Activated CD4-positive, alpha-beta T cell treated with anti-CD3 and anti-CD28 coated beads for 36 hours (primary cell): ENCODE results near the gene GIMAP5. TPM values are rescaled to one million over a fixed set of nuclear protein-coding genes. Genes with fewer than 3 reads are reported as not detected.

Experiments used
- ATAC-seq: fragments of 200-7000 bp; cut with Tn5 transposase; one replicate; pipeline ENCODE4 v1.10.0; 2021; ENCODE audit warnings: mild to moderate bottlenecking, moderate library complexity
- CTCF ChIA-PET: fragments of 350-600 bp; sonication (Branson Sonifier 250); formaldehyde crosslinking; loops from one replicate; lab custom pipeline; 2021; ENCODE audit warnings: antibody characterized with exemption; lab: Charles Lee
- POLR2A ChIA-PET: fragments of 350-600 bp; sonication (Branson Sonifier 250); formaldehyde crosslinking; loops from one replicate; lab custom pipeline; 2021; ENCODE audit warnings: antibody characterized with exemption, inconsistent platforms; lab: Charles Lee
- DNase-seq: peaks from one replicate; pipeline ENCODE4 v3.0.0-alpha.2; 2020
- H3K27ac Mint-ChIP-seq: one replicate; pipeline ENCODE4 v1.8.0; 2021; ENCODE audit warnings: mixed read lengths
- H3K27me3 Mint-ChIP-seq: one replicate; pipeline ENCODE4 v1.8.0; 2021; ENCODE audit warnings: mixed read lengths
- H3K36me3 Mint-ChIP-seq: one replicate; pipeline ENCODE4 v1.8.0; 2021; ENCODE audit warnings: low read depth, mixed read lengths
- H3K4me1 Mint-ChIP-seq: one replicate; pipeline ENCODE4 v1.8.0; 2021; ENCODE audit warnings: mixed read lengths
- H3K4me3 Mint-ChIP-seq: one replicate; pipeline ENCODE4 v1.8.0; 2021; ENCODE audit warnings: mild to moderate bottlenecking, moderate library complexity, mixed read lengths
- H3K9me3 Mint-ChIP-seq: one replicate; pipeline ENCODE4 v1.8.0; 2021; ENCODE audit warnings: low read depth, mixed read lengths
- intact Hi-C, 2 experiments: fragments of 100-400 bp; cut with DNase I in 1 of 2; cut with micrococcal nuclease in 1 of 2; formaldehyde crosslinking; loops; one replicate each; pipeline versions ENCODE4 v1.14.2 to v1.15.1; 2022 to 2024; cut with DNase I, micrococcal nuclease
- total RNA-seq, 2 experiments: library from RNA; stranded (reverse); gene quantifications; one replicate each; pipeline ENCODE4 v1.2.3, GENCODE V29; 2021

The GIMAP5 gene
- total RNA-seq, 2 experiments from 2014 or later, result 47.6 to 53.3 TPM

DNA sequence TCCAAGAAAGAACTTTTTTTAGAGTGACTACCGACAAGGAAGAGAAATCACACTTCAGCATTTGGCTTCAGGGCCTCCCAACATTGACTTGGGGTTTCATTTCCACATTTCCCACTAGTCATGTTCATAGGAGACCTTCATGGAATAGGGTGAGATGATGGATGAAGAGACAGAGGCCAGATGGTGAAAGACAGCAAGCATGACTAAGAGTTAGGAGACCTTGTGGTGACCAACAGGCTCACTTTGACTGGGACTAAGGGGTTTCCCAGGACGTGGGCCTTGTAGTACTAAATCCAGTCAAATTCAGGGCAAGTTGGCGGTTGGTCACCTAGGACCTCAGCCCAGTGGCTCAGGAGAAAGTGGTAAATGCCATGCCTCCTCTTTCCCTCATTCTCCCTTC, 3.0 kb upstream of the GIMAP5 start:
- DNase-seq (peak; percentile 71), ATAC-seq (peak; percentile 11)
- Mint-ChIP-seq H3K36me3 (peaks cover 22% of the 10 kb centered on the region), H3K27ac (peak overlapping the region; percentile 98), H3K27me3 (no peaks in the 10 kb centered on the region), H3K9me3 (peaks cover 1% of the 10 kb centered on the region), H3K4me1 (peaks cover 71% of the 10 kb centered on the region), H3K4me3 (peak overlapping the region; percentile 48)
- intact Hi-C loops, result loop anchor here (5.0 kb wide), 3 partner anchors 47 to 1112 kb away; partner anchors contain the start of gene GIMAP2 (in 1 of the 2)
- POLR2A ChIA-PET, result interaction anchor here (1.1 kb wide), 1 partner anchor 283 kb away, joined by 4 read pairs; no protein-coding TSS in a partner anchor
- CTCF ChIA-PET, result interaction anchor here (1.2 kb wide), 1 partner anchor 18 kb away, joined by 5 read pairs; the partner anchor contains the start of gene GIMAP1

GRCh38 chr7:150735596-150736358, 1.4 kb upstream of the GIMAP5 start:
- CTCF ChIA-PET, result interaction anchor here (0.6 to 1.3 kb wide), 5 partner anchors 11 to 250 kb away, joined by 3 to 5 read pairs (median 4); partner anchors contain the start of gene GIMAP1
- peak overlapping the region; percentile 86 for H3K4me3 Mint-ChIP-seq
- intact Hi-C loops, result loop anchor here (2.0 to 5.0 kb wide), 7 partner anchors 115 to 863 kb away; partner anchors contain the start of genes ACTR3C (in 1 of the 2), ATP6V0E2 (in 1 of the 2), GIMAP4 (in 1 of the 2) and GIMAP8 (in 1 of the 2)
- DNase-seq (no peak), ATAC-seq (no peak)
- no peaks in the 10 kb centered on the region for H3K27me3 Mint-ChIP-seq
- peaks cover 70% of the 10 kb centered on the region for H3K4me1 Mint-ChIP-seq
- peaks cover 29% of the 10 kb centered on the region for H3K36me3 Mint-ChIP-seq
- peaks cover 3% of the 10 kb centered on the region for H3K9me3 Mint-ChIP-seq
- POLR2A ChIA-PET, result no interaction called here
- peak overlapping the region; percentile 98 for H3K27ac Mint-ChIP-seq

GRCh38 chr7:150736864-150737263, 354 bp upstream of the GIMAP5 start:
- intact Hi-C loops, result loop anchor here (2.0 to 5.0 kb wide), 7 partner anchors 116 to 865 kb away; partner anchors contain the start of genes ACTR3C (in 1 of the 2), ATP6V0E2 (in 1 of the 2), GIMAP4 (in 1 of the 2) and GIMAP8 (in 1 of the 2)
- no peaks in the 10 kb centered on the region for H3K27me3 Mint-ChIP-seq
- H3K27ac Mint-ChIP-seq, result peak overlapping the region; percentile 98
- H3K4me1 Mint-ChIP-seq, result peaks cover 73% of the 10 kb centered on the region
- H3K4me3 Mint-ChIP-seq, result peak overlapping the region; percentile 86
- peaks cover 40% of the 10 kb centered on the region for H3K36me3 Mint-ChIP-seq
- ChIA-PET CTCF (interaction anchor here (0.9 to 3.8 kb wide), 2 partner anchors 10 to 18 kb away, joined by 3 to 23 read pairs; no protein-coding TSS in a partner anchor), POLR2A (interaction anchor here (1.0 to 2.5 kb wide), 3 partner anchors 15 to 51 kb away, joined by 4 to 15 read pairs (median 6); partner anchors contain the start of gene GIMAP2)
- peaks cover 2% of the 10 kb centered on the region for H3K9me3 Mint-ChIP-seq
- DNase-seq, result no peak
- peak; percentile 4 for ATAC-seq

GRCh38 chr7:150738092-150738491, 874 bp downstream of the GIMAP5 start:
- H3K4me1 Mint-ChIP-seq, result peaks cover 74% of the 10 kb centered on the region
- H3K4me3 Mint-ChIP-seq, result peak overlapping the region; percentile 86
- peaks cover 2% of the 10 kb centered on the region for H3K9me3 Mint-ChIP-seq
- ChIA-PET CTCF (interaction anchor here (0.6 to 3.8 kb wide), 9 partner anchors 10 to 1543 kb away, joined by 3 to 23 read pairs (median 4); partner anchors contain the start of genes GIMAP6 and ZNF282), POLR2A (interaction anchor here (0.8 to 2.5 kb wide), 6 partner anchors 14 to 289 kb away, joined by 3 to 15 read pairs (median 4); partner anchors contain the start of genes GIMAP2 and GIMAP8)
- intact Hi-C loops, result loop anchor here (1.0 to 5.0 kb wide), 9 partner anchors 17 to 866 kb away; partner anchors contain the start of genes ACTR3C (in 1 of the 2), ATP6V0E2 (in 1 of the 2), GIMAP4 (in 1 of the 2) and GIMAP8 (in 1 of the 2)
- H3K36me3 Mint-ChIP-seq, result peaks cover 52% of the 10 kb centered on the region
- peak overlapping the region; percentile 98 for H3K27ac Mint-ChIP-seq
- H3K27me3 Mint-ChIP-seq, result no peaks in the 10 kb centered on the region
- ATAC-seq, result no peak
- peak; percentile 52 for DNase-seq

DNA sequence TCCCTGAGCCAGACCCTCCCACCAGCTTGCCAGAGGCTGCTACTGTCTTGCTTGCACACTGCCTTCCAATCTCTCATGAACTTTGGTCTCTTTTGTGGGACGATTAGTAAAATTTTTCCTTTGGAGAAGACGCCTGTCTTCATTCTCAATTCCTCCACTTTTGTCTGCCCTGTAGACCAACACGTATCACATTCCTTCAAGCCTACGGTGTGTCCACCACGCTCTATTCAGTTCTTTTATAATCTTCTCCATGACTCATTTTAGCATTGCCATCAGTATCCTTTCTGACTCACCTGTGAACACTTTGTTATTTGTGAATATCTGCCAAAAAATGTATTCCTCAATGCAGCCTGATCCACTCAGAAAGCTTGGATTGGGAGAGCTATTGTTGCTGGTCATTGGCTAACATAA, 1.4 kb downstream of the GIMAP5 start:
- ChIA-PET CTCF (interaction anchor here (0.6 to 3.8 kb wide), 9 partner anchors 10 to 1543 kb away, joined by 3 to 23 read pairs (median 4); partner anchors contain the start of genes GIMAP6 and ZNF282), POLR2A (interaction anchor here (0.8 to 2.5 kb wide), 5 partner anchors 13 to 290 kb away, joined by 3 to 15 read pairs (median 6); partner anchors contain the start of gene GIMAP2)
- intact Hi-C loops, result loop anchor here (1.0 to 5.0 kb wide), 9 partner anchors 17 to 866 kb away; partner anchors contain the start of genes ACTR3C (in 1 of the 2), ATP6V0E2 (in 1 of the 2), GIMAP4 (in 1 of the 2) and GIMAP8 (in 1 of the 2)
- DNase-seq, result no peak
- Mint-ChIP-seq H3K9me3 (peaks cover 2% of the 10 kb centered on the region), H3K27ac (peak overlapping the region; percentile 98), H3K27me3 (no peaks in the 10 kb centered on the region), H3K4me1 (peaks cover 74% of the 10 kb centered on the region), H3K36me3 (peaks cover 57% of the 10 kb centered on the region), H3K4me3 (peak overlapping the region; percentile 86)
- peak; percentile 33 for ATAC-seq

- Mint-ChIP-seq H3K9me3 (peaks cover 2% of the 10 kb centered on the region), H3K36me3 (peaks cover 61% of the 10 kb centered on the region), H3K27ac (peak overlapping the region; percentile 98), H3K4me3 (peak overlapping the region; percentile 86), H3K4me1 (peaks cover 74% of the 10 kb centered on the region), H3K27me3 (no peaks in the 10 kb centered on the region)
- ChIA-PET POLR2A (interaction anchor here (0.8 to 2.5 kb wide), 3 partner anchors 16 to 54 kb away, joined by 3 to 15 read pairs (median 3); partner anchors contain the start of gene GIMAP2), CTCF (interaction anchor here (1.0 to 3.8 kb wide), 6 partner anchors 9 to 290 kb away, joined by 3 to 23 read pairs (median 5); partner anchors contain the start of gene GIMAP6)
- intact Hi-C loops, result loop anchor here (5.0 kb wide), 6 partner anchors 172 to 867 kb away; partner anchors contain the start of genes ACTR3C (in 1 of the 2), ATP6V0E2 (in 1 of the 2), GIMAP4 (in 1 of the 2) and GIMAP8 (in 1 of the 2)
- DNase-seq (no peak), ATAC-seq (no peak)
Observed at GRCh38 chr7:150739033-150739432, 1.8 kb downstream of the GIMAP5 start.

- ChIA-PET CTCF (interaction anchor here (3.1 to 3.8 kb wide), 2 partner anchors 15 to 291 kb away, joined by 9 to 23 read pairs; no protein-coding TSS in a partner anchor), POLR2A (no interaction called here)
- Mint-ChIP-seq H3K27me3 (no peaks in the 10 kb centered on the region), H3K9me3 (peaks cover 2% of the 10 kb centered on the region), H3K4me3 (peak overlapping the region; percentile 86), H3K4me1 (peaks cover 74% of the 10 kb centered on the region), H3K27ac (peak overlapping the region; percentile 95), H3K36me3 (peaks cover 71% of the 10 kb centered on the region)
- intact Hi-C loops, result no loop called here
- DNase-seq (peak; percentile 56), ATAC-seq (no peak)
Observed at GRCh38 chr7:150740053-150740452, 2.8 kb downstream of the GIMAP5 start.

DNA sequence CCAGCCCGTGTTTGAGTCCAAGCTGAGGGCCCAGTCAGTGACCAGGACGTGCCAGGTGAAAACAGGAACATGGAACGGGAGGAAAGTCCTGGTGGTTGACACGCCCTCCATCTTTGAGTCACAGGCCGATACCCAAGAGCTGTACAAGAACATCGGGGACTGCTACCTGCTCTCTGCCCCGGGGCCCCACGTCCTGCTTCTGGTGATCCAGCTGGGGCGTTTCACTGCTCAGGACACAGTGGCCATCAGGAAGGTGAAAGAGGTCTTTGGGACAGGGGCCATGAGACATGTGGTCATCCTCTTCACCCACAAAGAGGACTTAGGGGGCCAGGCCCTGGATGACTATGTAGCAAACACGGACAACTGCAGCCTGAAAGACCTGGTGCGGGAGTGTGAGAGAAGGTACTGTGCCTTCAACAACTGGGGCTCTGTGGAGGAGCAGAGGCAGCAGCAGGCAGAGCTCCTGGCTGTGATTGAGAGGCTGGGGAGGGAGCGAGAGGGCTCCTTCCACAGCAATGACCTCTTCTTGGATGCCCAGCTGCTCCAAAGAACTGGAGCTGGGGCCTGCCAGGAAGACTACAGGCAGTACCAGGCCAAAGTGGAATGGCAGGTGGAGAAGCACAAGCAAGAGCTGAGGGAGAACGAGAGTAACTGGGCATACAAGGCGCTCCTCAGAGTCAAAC, 5.2 kb downstream of the GIMAP5 start:
- ATAC-seq, result no peak
- CTCF ChIA-PET, result interaction anchor here (1.4 to 3.1 kb wide), 4 partner anchors 9 to 293 kb away, joined by 3 to 10 read pairs (median 6); no protein-coding TSS in a partner anchor

DNA sequence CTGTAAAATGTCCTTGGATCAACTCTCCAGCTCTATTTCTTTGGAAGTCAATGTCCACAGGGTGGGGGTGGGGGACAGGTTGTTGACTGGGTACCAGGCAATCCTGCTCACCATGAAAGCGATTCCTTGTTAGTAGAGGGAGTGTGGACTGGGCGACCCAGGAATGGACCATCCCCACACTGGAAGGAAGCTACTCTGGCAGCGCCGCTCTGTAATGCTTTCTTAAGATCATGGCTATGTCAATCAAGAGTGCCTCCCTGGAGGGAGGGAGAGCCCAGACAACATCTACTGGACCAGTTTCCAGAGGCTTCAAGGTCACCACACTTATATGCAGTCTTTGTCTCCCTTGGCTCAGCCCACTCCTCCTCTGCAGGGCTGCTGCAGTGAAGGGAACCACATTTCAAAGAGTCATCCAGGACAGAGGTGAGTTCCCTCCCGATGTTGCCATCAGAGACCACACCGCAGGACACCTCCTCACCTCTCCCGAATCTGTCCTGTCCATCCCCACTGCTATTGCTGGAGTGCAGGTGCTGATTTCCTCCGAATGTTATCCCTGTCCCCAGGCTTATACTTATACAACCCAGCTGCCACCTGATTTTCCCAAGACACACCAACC, 6.9 kb downstream of the GIMAP5 start:
- peaks cover 2% of the 10 kb centered on the region for H3K9me3 Mint-ChIP-seq

More for the DNA sequence above, 5.2 kb downstream of the GIMAP5 start:
- H3K36me3 Mint-ChIP-seq, result peaks cover 83% of the 10 kb centered on the region
- H3K4me1 Mint-ChIP-seq, result peaks cover 76% of the 10 kb centered on the region
- peak overlapping the region; percentile 95 for H3K27ac Mint-ChIP-seq
- H3K9me3 Mint-ChIP-seq, result peaks cover 2% of the 10 kb centered on the region
- DNase-seq, result peak; percentile 52
- H3K4me3 Mint-ChIP-seq, result peak overlapping the region; percentile 86
- H3K27me3 Mint-ChIP-seq, result no peaks in the 10 kb centered on the region
- intact Hi-C loops, result no loop called here
- POLR2A ChIA-PET, result interaction anchor here (1.0 kb wide), 1 partner anchor 26 kb away, joined by 4 read pairs; the partner anchor contains the start of gene GIMAP1

More for the DNA sequence above, 6.9 kb downstream of the GIMAP5 start:
- CTCF ChIA-PET, result interaction anchor here (0.7 to 1.1 kb wide), 4 partner anchors 11 to 312 kb away, joined by 3 to 4 read pairs (median 3); no protein-coding TSS in a partner anchor
- H3K36me3 Mint-ChIP-seq, result peaks cover 68% of the 10 kb centered on the region
- no peak for DNase-seq
- H3K4me1 Mint-ChIP-seq, result peaks cover 93% of the 10 kb centered on the region
- H3K27ac Mint-ChIP-seq, result peak overlapping the region; percentile 95
- POLR2A ChIA-PET, result interaction anchor here (1.0 to 1.2 kb wide), 2 partner anchors 11 to 177 kb away, joined by 4 read pairs; partner anchors contain the start of gene GIMAP4
- intact Hi-C loops, result loop anchor here in 1 of 2 experiments (1.0 kb wide), 1 partner anchor 9 kb away; no protein-coding TSS in a partner anchor
- no peak for ATAC-seq
- peak overlapping the region; percentile 41 for H3K4me3 Mint-ChIP-seq
- H3K27me3 Mint-ChIP-seq, result no peaks in the 10 kb centered on the region
